ENCODE data around the gene PADI1. TPM values are rescaled to one million over a fixed set of nuclear protein-coding genes. Genes with fewer than 3 reads are reported as not detected.

The PADI1 gene
- total and polyA plus RNA-seq, 2 of the 8 experiments (the other 6 are each of a cell fraction or from before 2014, with no cell fraction given) = 0.20 to 0.30 TPM

DNA sequence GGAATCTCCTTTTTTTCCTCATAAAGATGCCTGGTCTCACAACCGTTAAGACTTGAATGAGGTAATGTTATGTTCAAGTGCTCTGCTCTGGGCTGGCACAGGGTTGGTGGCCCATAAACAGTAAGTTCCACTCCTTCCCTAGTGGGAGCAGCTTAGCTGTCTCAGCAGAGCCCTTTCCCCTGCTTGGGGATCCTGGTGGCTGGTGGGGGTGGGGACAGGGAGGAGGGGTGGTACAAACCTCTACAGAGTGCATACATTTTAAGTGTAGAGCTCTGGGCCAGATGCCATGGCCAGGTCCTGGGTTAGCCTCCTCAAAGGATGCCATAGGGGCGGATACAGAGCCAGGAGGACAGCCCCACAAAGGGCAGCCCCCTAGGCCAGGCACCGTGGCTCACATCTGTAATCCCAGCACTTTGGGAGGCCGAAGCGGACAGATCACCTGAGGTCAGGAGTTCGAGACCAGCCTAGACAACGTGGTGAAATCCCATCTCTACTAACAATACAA, 20.7 kb upstream of the PADI1 start:
- Histone ChIP-seq H3K79me2 (ENCODE audit: control insufficient read depth in 1 of 2, insufficient read depth in 2 of 2, low read length in 2 of 2) (no peaks in the 10 kb centered on the region), H4K20me1 (replicated peaks in 1 of 2; ENCODE audit: control insufficient read depth in 1 of 2, insufficient read depth in 2 of 2, low read length in 2 of 2) (no peaks in the 10 kb centered on the region), H2BK5ac (ENCODE audit: low read depth, low read length) (no peak overlapping the region), H3K27me3 (replicated peaks in 1 of 4; ENCODE audit: control insufficient read depth in 3 of 4, extremely low read depth in 1 of 4, insufficient read depth in 3 of 4, low read length in 3 of 4) (no peaks in the 10 kb centered on the region), H2AFZ (ENCODE audit: low read length) (no peak overlapping the region), H3K23ac (ENCODE audit: insufficient read length) (no peak overlapping the region), H3K56ac (replicated peaks; ENCODE audit: insufficient read length, low read depth, low read length) (no peak overlapping the region), H3K27ac (ENCODE audit: low read depth, low read length) (no peak overlapping the region), H3K23me2 (ENCODE audit: low read depth, low read length) (no peaks in the 10 kb centered on the region), H3K36me3 (ENCODE audit: control insufficient read depth in 2 of 4, insufficient read depth in 4 of 4, low read length in 3 of 4) (no peaks in the 10 kb centered on the region), H2BK120ac (replicated peaks; ENCODE audit: low read depth, low read length) (no peak overlapping the region), H3K4ac (replicated peaks; ENCODE audit: insufficient read length, low read depth, low read length) (no peak overlapping the region), H4K91ac (replicated peaks; ENCODE audit: insufficient read length, low read length) (no peak overlapping the region), H3K14ac (ENCODE audit: insufficient read length) (no peak overlapping the region), H2AK5ac (ENCODE audit: low read depth, low read length) (no peak overlapping the region), H2BK12ac (ENCODE audit: low read depth, low read length) (no peak overlapping the region), H4K8ac (ENCODE audit: extremely low read depth, insufficient read depth, low read length) (no peak overlapping the region), H3K4me1 (replicated peaks in 1 of 4; ENCODE audit: control insufficient read depth in 3 of 4, insufficient read depth in 4 of 4, low read length in 3 of 4) (peaks cover 0 to 3% (median under 1%) of the 10 kb centered on the region in 4 experiments; a peak in 2 of 7 replicates), H4K5ac (ENCODE audit: insufficient read length, low read depth, low read length) (no peak overlapping the region), H2BK20ac (ENCODE audit: low read length) (no peak overlapping the region), H2BK15ac (ENCODE audit: low read length) (no peak overlapping the region; the same call in 1 of the 2 replicates), H3K9ac (replicated peaks in 1 of 4; ENCODE audit: extremely low read depth in 1 of 4, low read depth in 3 of 4, low read length in 3 of 4) (no peak overlapping the region), H3K4me2 (ENCODE audit: insufficient read depth in 1 of 2, low read depth in 2 of 2, low read length in 2 of 2) (no peak overlapping the region), H3K18ac (ENCODE audit: extremely low read depth, low read length) (no peak overlapping the region), H3K79me1 (ENCODE audit: low read depth, low read length) (no peaks in the 10 kb centered on the region), H3K4me3 (ENCODE audit: extremely low read depth in 1 of 4, insufficient read depth in 2 of 4, low read depth in 3 of 4, low read length in 4 of 4) (no peak overlapping the region), H3K9me3 (ENCODE audit: insufficient read depth in 2 of 2, low read depth in 1 of 2, low read length in 1 of 2) (peaks cover 2 to 3% of the 10 kb centered on the region in 2 experiments; a peak in 1 of 4 replicates)
- no peak for FAIRE-seq
- ChIA-PET CTCF (ENCODE audit: partially characterized antibody) (no interaction called here), POLR2A (ENCODE audit: partially characterized antibody) (no interaction called here)
- TF ChIP-seq RFX5 (IDR thresholded peaks at IDR 0.05; ENCODE audit: borderline replicate concordance, low read depth, low read length) (no peak), RBBP5 (IDR thresholded peaks at IDR 0.05; ENCODE audit: borderline replicate concordance, low read depth, low read length) (no peak), HDAC6 (IDR thresholded peaks at IDR 0.05; ENCODE audit: low read depth, low read length) (no peak), CBX5 (IDR thresholded peaks at IDR 0.05; ENCODE audit: low read depth, low read length) (no peak), ZNF274 (IDR thresholded peaks at IDR 0.05; ENCODE audit: borderline replicate concordance, extremely low read depth, low read length) (no peak), TCF12 (IDR thresholded peaks at IDR 0.05; ENCODE audit: low read depth, low read length) (no peak), KDM1A (IDR thresholded peaks at IDR 0.05; ENCODE audit: borderline replicate concordance, low read length) (no peak), SRF (IDR thresholded peaks at IDR 0.05; ENCODE audit: low read depth, low read length) (no peak)
- TF ChIP-seq, protein P1, sequence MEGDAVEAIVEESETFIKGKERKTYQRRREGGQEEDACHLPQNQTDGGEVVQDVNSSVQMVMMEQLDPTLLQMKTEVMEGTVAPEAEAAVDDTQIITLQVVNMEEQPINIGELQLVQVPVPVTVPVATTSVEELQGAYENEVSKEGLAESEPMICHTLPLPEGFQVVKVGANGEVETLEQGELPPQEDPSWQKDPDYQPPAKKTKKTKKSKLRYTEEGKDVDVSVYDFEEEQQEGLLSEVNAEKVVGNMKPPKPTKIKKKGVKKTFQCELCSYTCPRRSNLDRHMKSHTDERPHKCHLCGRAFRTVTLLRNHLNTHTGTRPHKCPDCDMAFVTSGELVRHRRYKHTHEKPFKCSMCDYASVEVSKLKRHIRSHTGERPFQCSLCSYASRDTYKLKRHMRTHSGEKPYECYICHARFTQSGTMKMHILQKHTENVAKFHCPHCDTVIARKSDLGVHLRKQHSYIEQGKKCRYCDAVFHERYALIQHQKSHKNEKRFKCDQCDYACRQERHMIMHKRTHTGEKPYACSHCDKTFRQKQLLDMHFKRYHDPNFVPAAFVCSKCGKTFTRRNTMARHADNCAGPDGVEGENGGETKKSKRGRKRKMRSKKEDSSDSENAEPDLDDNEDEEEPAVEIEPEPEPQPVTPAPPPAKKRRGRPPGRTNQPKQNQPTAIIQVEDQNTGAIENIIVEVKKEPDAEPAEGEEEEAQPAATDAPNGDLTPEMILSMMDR (IDR thresholded peaks at IDR 0.05; ENCODE audit: control extremely low read depth in 1 of 3, insufficient read depth in 1 of 3, low read depth in 1 of 3, low read length in 3 of 3) = no peak
- 84% methylated on average over 7 of the region's 7 CpGs; no CpG with 5 or more reads in 1 of the 2 experiments for WGBS, 2 experiments (ENCODE audit: extremely low coverage in 1 of 2, insufficient coverage in 1 of 2, insufficient read length in 1 of 2, insufficient replicate concordance in 2 of 2, low coverage in 1 of 2, low lambda C conversion rate in 2 of 2, missing lambda C conversion rate in 1 of 2)
- DNase-seq (ENCODE audit: low read depth in 1 of 2, low spot score in 2 of 2) = peak in 1 of 2 experiments; percentile 28
